BLaER1 (cell line): ENCODE data around the gene FAM229A.
"Not testable (repeated sequence)": the region's sequence is repeated elsewhere in the genome, so short reads cannot be mapped to it uniquely, and the experiment has no call there.

Experiments used
- H3K27ac ChIP-seq: shearing (Covaris generic); formaldehyde crosslinking; 2 replicates; pipeline ENCODE4 v1.8.1; 2022
- H3K27me3 ChIP-seq: shearing (Covaris generic); formaldehyde crosslinking; 2 replicates; pipeline ENCODE4 v1.8.1; 2022
- H3K36me3 ChIP-seq: shearing (Covaris generic); formaldehyde crosslinking; 2 replicates; pipeline ENCODE4 v1.8.1; 2022
- H3K4me1 ChIP-seq: shearing (Covaris generic); formaldehyde crosslinking; 2 replicates; pipeline ENCODE4 v1.8.1; 2022
- H3K4me2 ChIP-seq: shearing (Covaris generic); formaldehyde crosslinking; 2 replicates; pipeline ENCODE4 v1.8.1; 2022
- H3K4me3 ChIP-seq: shearing (Covaris generic); formaldehyde crosslinking; 2 replicates; pipeline ENCODE4 v1.8.1; 2022
- H3K9ac ChIP-seq: shearing (Covaris generic); formaldehyde crosslinking; 2 replicates; pipeline ENCODE4 v1.8.1; 2022
- H3K9me3 ChIP-seq: shearing (Covaris generic); formaldehyde crosslinking; 2 replicates; pipeline ENCODE4 v1.8.1; 2022
- H4K20me1 ChIP-seq: shearing (Covaris generic); formaldehyde crosslinking; 2 replicates; pipeline ENCODE4 v1.8.1; 2022
- Cebpa-rat ChIP-seq: shearing (Covaris generic); IDR thresholded peaks from 2 replicates; pipeline ENCODE4 v1.8.1; 2022

The FAM229A gene

GRCh38 chr1:32361308-32361673 lies 994 bp downstream of the FAM229A start:
- H3K36me3 ChIP-seq: peaks cover 36% of the 10 kb centered on the region
- H3K4me1 ChIP-seq: peaks cover 46% of the 10 kb centered on the region
- peaks cover 33% of the 10 kb centered on the region for H4K20me1 ChIP-seq
- no peak overlapping the region for H3K27ac ChIP-seq
- H3K9ac ChIP-seq: no peak overlapping the region
- TF ChIP-seq Cebpa-rat: no peak
- peaks cover 28% of the 10 kb centered on the region for H3K27me3 ChIP-seq
- no peak overlapping the region for H3K4me3 ChIP-seq
- no peaks in the 10 kb centered on the region for H3K9me3 ChIP-seq
- peak overlapping the region; percentile 87 for H3K4me2 ChIP-seq

- Histone ChIP-seq H4K20me1 (peaks cover 17% of the 10 kb centered on the region), H3K4me3 (no peak overlapping the region), H3K27me3 (peaks cover 28% of the 10 kb centered on the region), H3K27ac (no peak overlapping the region), H3K4me2 (no peak overlapping the region), H3K4me1 (peaks cover 50% of the 10 kb centered on the region), H3K9ac (no peak overlapping the region), H3K36me3 (peaks cover 10% of the 10 kb centered on the region), H3K9me3 (no peaks in the 10 kb centered on the region)
- no peak for TF ChIP-seq Cebpa-rat
These were observed 3.9 kb downstream of the FAM229A start for GRCh38 chr1:32358435-32358834.

- Histone ChIP-seq H3K27me3 (peaks cover 23% of the 10 kb centered on the region), H3K9ac (no peak overlapping the region), H3K9me3 (no peaks in the 10 kb centered on the region), H3K4me3 (no peak overlapping the region), H4K20me1 (peaks cover 10% of the 10 kb centered on the region), H3K36me3 (0 out of 2 replicates have a peak, but pooled peaks cover 2% of the 10 kb centered on the region), H3K27ac (no peak overlapping the region), H3K4me2 (no peak overlapping the region), H3K4me1 (peaks cover 58% of the 10 kb centered on the region)
- TF ChIP-seq Cebpa-rat: no peak
These were observed 4.7 kb downstream of the FAM229A start for GRCh38 chr1:32357614-32358013.

- Histone ChIP-seq H3K4me3 (no peak overlapping the region), H3K27ac (no peak overlapping the region), H3K9ac (no peak overlapping the region)
These were observed 5.8 kb downstream of the FAM229A start for GRCh38 chr1:32356478-32356877.

GRCh38 chr1:32355778-32356177 lies 6.5 kb downstream of the FAM229A start:
- peaks cover 52% of the 10 kb centered on the region for H3K4me1 ChIP-seq
- H3K27me3 ChIP-seq, H3K9me3 ChIP-seq, H3K36me3 ChIP-seq, H3K9ac ChIP-seq, H3K27ac ChIP-seq, H4K20me1 ChIP-seq, H3K4me3 ChIP-seq, H3K4me2 ChIP-seq: not testable (repeated sequence)

More at GRCh38 chr1:32356478-32356877, 5.8 kb downstream of the FAM229A start:
- Histone ChIP-seq H4K20me1 (no peaks in the 10 kb centered on the region), H3K9me3 (no peaks in the 10 kb centered on the region), H3K27me3 (peaks cover 12% of the 10 kb centered on the region), H3K36me3 (no peaks in the 10 kb centered on the region), H3K4me1 (peaks cover 57% of the 10 kb centered on the region), H3K4me2 (no peak overlapping the region)
- TF ChIP-seq Cebpa-rat: no peak

- H3K4me2 ChIP-seq: peak overlapping the region; percentile 99
- peaks cover 4% of the 10 kb centered on the region; the same call in 1 of the 2 replicates for H3K9me3 ChIP-seq
- peaks cover 52% of the 10 kb centered on the region for H3K4me1 ChIP-seq
- H3K27me3 ChIP-seq: no peaks in the 10 kb centered on the region
- no peaks in the 10 kb centered on the region for H3K36me3 ChIP-seq
- H4K20me1 ChIP-seq: no peaks in the 10 kb centered on the region
- no peak overlapping the region for H3K9ac ChIP-seq
- TF ChIP-seq Cebpa-rat: no peak
- 0 out of 2 replicates have a peak overlapping the region, but pooled peaks have one; percentile 3 for H3K27ac ChIP-seq
- no peak overlapping the region for H3K4me3 ChIP-seq
These were observed 8.3 kb downstream of the FAM229A start for GRCh38 chr1:32353886-32354570.

- Histone ChIP-seq H3K9me3 (peaks cover 4% of the 10 kb centered on the region; the same call in 1 of the 2 replicates), H3K36me3 (no peaks in the 10 kb centered on the region), H3K27ac (0 out of 2 replicates have a peak overlapping the region, but pooled peaks have one; percentile 3), H3K4me3 (no peak overlapping the region), H3K4me1 (peaks cover 57% of the 10 kb centered on the region), H3K4me2 (peak overlapping the region; percentile 99), H3K27me3 (no peaks in the 10 kb centered on the region), H3K9ac (no peak overlapping the region; the same call in 1 of the 2 replicates), H4K20me1 (no peaks in the 10 kb centered on the region)
- no peak for TF ChIP-seq Cebpa-rat
These were observed 8.9 kb downstream of the FAM229A start for GRCh38 chr1:32353431-32353830.

GRCh38 chr1:32352831-32353383 lies 9.4 kb downstream of the FAM229A start:
- Histone ChIP-seq H3K9me3 (peaks cover 4% of the 10 kb centered on the region; the same call in 1 of the 2 replicates), H3K4me1 (peaks cover 62% of the 10 kb centered on the region), H3K27ac (peak overlapping the region; percentile 94; the same call in 1 of the 2 replicates), H4K20me1 (no peaks in the 10 kb centered on the region), H3K4me2 (peak overlapping the region; percentile 99), H3K27me3 (no peaks in the 10 kb centered on the region), H3K9ac (peak overlapping the region; percentile 92; the same call in 1 of the 2 replicates), H3K36me3 (no peaks in the 10 kb centered on the region), H3K4me3 (no peak overlapping the region)
- no peak for TF ChIP-seq Cebpa-rat

GRCh38 chr1:32352239-32352745 lies 10.0 kb downstream of the FAM229A start:
- Histone ChIP-seq H3K4me1 (peaks cover 64% of the 10 kb centered on the region), H3K27ac (peak overlapping the region; percentile 94)

More at GRCh38 chr1:32352239-32352745, 10.0 kb downstream of the FAM229A start:
- H4K20me1 ChIP-seq: no peaks in the 10 kb centered on the region
- no peak for TF ChIP-seq Cebpa-rat
- no peaks in the 10 kb centered on the region for H3K27me3 ChIP-seq
- H3K4me2 ChIP-seq: peak overlapping the region; percentile 99
- peak overlapping the region; percentile 92 for H3K9ac ChIP-seq
- H3K36me3 ChIP-seq: no peaks in the 10 kb centered on the region
- peak overlapping the region; percentile 88 for H3K4me3 ChIP-seq
- peaks cover 4% of the 10 kb centered on the region; the same call in 1 of the 2 replicates for H3K9me3 ChIP-seq
